Activated T-cell treated with anti-CD3 and anti-CD28 coated beads for 4 hours (primary cell): ENCODE data around the gene STAM.
A peak's percentile ranks its signal among the peaks of the same experiment; 100 is the strongest.
"Not testable (repeated sequence)": the region's sequence is repeated elsewhere in the genome, so short reads cannot be mapped to it uniquely, and the experiment has no call there.

Source experiments
- DNase-seq: peaks from one replicate; pipeline ENCODE4 v3.0.0-alpha.2; 2020

Gene STAM

GRCh38 chr10:17643755-17644484, at the start of gene STAM:
Gene STAM (plus strand): TSS chr10:17644151. CDS start chr10:17644340, 189 bp downstream.
- peak; percentile 85 for DNase-seq

DNA sequence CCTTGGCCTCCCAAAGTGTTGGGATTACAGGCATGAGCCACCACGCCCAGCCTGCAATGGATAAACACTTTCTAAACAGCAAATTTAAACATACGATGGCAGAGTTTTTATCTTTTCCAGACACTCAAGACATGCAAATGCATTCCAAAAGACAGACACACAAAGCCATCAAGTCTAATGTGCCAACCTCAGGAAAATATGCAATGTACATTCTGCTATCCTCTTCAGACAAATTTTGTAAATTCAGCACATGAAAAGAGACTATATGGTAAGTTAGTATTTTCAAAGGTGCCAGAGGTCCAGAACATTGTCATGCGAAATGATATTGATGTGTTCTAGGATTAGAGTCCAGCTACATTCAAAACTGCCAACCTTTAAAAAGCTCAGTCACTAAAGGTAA, 46.6 kb upstream of the STAM start:
- no peak for DNase-seq

- DNase-seq, result no peak
Observed at GRCh38 chr10:17599089-17599488, 44.9 kb upstream of the STAM start.

DNA sequence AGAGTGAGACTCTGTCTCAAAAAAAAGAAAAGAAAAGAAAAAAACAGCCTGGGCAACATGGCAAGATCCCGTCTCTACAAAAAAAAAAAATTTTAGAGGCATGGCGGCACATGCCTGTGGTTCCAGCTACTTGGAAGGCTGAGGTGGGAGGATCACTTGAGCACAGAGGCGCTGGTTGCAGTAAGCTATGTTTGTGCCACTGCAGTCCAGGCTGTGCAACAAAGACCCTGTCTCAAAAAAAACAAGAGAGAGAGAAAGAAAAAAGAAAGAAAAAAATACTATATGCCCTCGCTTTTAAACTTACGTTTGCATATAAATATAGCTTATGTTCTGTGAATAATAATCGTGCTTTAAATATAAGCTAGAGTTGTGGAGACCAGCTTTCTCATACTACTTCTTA, 38.0 kb upstream of the STAM start:
- DNase-seq, result no peak

DNA sequence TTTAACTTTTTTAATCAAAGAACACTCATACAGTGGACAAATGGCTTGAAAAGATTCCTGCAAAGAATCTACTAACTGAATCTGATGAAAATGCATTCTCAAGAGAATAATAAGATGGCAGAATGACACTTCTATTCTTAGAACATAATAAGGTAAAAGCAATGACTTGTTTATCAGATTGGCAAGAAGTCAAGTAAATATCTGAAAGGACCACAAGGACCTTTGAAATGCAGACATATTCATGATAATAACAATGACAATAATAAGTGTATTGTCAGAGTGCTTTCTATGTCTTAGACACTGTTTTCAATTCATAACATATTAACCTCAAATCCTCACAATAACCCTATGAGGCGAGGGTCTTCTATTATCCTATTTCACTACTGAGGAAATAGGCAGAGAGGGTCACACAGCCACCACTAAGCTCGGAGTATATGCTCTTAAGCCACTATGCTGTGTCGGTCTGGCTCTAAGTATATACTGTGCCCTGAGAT, 37.4 kb upstream of the STAM start:
- DNase-seq, result no peak

DNA sequence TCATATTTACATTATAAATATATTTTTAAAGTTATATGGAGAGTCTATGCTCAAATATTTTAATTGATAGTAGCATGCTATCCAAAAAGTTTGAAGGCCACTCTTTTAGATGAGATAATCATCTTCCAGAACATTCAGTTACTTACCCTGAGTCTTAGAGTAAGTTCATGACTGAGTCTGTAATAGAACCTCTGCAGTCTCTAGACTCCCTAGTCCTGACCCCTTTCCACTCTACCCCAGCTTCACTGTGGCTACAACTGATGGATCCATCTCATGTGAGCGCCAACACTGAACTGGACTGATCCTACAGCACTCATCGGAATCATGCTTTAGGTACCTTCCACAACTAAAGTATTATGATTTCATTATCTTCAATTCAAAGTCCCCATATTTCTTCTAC, 36.9 kb upstream of the STAM start:
- DNase-seq, result no peak

DNA sequence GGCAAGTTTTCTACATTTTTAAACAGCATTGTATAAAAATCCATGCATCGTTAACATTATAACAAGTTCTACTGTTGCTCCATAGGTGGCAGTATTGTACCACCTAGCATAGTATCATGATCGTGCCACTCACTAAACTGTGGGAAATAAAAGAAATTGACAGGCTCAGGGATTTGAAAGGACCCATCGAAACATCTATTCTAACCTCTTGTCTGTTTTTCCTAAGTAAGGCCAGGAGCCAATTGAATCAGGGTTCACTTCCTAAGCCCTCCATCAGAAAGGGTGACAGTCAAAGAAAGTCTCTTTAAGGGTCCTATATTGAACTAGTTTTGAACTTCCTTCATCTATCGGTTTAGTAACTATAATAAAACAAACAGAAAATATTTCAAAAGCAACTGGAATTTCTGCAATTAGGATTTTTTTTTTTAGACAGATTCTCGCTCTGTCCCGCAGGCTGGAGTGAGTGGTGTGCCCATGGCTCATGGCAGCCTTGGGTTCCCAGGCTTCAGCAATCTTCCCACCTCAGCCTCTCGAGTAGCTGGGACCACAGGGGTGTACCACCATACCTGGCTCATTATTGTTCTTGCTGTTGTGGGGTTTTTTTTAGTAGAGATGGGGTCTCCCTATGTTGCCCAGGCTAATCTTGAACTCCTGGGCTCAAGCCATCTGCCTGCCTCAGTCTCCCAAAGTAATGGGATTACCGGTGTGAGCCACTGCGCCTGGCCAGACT, 36.2 kb upstream of the STAM start:
- DNase-seq, result no peak

DNA sequence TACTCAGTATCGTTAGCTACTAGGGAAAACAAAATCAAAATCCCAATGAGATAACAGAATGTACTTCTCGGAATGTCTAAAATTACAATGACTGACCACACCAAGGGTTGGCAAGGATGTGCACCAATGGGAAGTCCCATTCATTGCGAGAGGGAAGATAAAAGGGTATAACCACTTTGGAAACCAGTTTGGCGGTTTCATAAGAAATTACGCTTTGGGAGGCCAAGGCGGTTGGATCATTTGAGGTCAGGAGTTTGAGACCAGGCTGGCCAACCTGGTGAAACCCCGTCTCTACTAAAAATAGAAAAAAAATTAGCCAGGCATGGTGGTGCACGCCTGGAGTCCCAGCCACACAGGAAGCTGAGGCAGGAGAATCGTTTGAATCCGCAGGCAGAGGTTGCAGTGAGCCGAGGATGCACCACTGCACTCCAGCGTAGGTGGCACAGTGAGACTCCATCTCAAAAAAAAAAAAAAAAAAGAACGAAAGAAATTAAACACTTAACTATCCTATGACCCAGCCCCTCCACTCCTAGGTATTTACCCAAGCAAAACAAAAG, 34.4 kb upstream of the STAM start:
- DNase-seq, result no peak

GRCh38 chr10:17616403-17617030, 27.4 kb upstream of the STAM start:
- DNase-seq, result no peak

DNA sequence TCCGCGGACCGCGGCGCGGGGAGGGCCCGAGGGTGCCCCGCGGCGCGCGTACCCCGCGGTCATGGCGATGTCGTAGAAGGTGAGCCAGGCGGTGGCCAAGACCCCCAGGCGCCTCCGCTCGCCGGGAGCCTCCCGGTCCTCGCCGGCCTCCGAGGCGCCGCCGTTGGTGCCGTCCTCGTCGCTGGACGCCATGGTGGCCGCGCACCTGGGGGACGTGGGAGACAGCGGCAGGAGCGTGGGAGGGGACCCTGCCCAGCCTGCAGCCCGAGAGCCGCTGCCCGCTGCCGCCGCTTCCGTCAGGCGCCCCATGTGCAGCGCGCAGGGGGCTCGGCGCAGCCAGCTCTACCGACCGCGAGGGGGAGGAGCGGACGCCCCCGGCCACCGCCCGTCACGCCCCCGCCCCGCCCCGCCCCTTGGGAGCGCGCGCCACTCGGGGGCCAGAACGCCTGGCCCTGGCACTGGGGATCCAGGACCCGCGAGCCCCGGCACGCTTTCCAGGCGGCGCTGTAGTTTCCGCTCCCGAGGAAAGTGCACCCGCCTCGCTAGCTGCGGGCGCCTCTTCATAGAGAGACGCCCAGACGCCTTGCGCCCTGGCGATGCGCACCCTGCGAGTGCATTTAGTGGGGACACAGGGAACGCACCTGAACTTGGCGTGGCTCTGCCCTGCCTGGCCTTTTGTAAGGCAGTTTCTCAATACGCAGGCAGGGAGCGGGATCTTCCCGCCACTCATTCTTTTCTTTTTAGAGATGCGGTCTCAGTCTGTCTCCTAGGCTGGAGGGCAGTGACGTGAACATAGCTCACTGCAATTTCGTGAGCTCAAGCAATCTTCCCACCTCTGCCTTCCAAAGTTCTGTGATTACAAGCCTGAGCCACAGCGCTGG, 26.7 kb upstream of the STAM start, which contains the start of gene HACD1:
Gene HACD1 (minus strand): TSS at position 344 of the 881 bp plus-strand sequence. CDS start 35 bp downstream, at position 309.
- peak; percentile 41 for DNase-seq

GRCh38 chr10:17622061-17622460, 21.9 kb upstream of the STAM start:
- no peak for DNase-seq

DNA sequence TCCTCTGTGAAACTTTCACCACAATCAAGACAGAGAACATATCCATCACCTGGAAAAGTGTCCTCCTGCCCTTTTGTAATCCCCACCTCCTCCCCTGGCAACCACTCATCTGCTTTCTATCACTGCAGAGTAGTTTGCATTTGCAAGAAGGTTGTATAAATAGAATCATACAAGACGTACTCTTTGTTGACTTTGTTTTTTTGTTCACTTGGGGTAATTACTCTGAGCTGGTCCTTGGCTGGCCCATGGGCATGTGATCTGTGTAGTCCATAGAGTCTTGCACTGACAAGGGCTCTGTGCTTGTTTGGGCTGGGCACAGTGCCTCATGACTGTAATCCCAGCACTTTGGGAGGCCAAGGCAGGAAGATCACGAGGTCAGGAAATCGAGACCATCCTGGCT, 19.0 kb upstream of the STAM start:
- DNase-seq, result no peak

- no peak for DNase-seq
Observed at GRCh38 chr10:17626656-17627055, 17.3 kb upstream of the STAM start.

- DNase-seq, result not testable (repeated sequence)
Observed at GRCh38 chr10:17632590-17632989, 11.4 kb upstream of the STAM start.

DNA sequence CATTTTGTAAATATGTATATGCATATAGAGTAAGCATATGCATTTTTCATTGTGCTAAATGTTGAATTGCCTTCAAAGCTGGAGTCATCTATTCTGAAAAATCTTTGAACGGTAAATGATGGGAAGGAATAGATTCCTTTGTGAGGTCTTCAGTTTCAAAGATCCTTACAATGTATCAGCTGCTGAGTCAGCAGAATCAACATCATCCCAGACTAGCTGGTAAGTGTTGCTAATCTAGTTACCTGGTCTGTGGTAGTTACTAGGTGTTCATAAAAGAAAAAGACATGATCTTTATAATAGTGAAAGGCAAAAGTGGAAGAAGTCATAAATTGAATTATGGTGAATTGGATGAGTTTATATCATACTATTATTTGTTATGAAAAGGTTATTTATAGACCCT, 10.6 kb upstream of the STAM start:
- no peak for DNase-seq

- DNase-seq, result no peak
Observed at GRCh38 chr10:17637869-17638268, 6.1 kb upstream of the STAM start.

- DNase-seq, result no peak
Observed at GRCh38 chr10:17640331-17640816, 3.6 kb upstream of the STAM start.

DNA sequence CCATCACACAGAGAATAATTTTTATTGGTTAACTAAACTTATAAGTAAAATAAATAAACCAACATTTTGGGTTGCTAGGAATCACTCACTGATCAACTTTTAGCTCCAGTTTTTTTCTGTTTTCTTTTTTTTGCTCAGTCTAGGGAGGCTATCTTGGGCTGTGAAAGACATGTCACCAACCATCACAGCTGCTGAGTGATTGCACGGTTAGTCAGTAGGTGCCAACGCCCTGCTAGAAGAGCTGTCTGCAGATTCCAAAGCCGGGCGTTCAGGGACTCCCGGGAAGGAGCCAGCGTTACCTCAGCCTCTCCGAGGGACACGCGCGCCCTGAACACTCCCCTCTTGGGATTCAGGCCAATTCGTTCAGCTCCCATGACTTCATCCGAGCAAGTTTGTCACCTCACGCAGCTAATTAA, 604 bp upstream of the STAM start:
- DNase-seq, result peak; percentile 2

GRCh38 chr10:17644485-17644943, 563 bp downstream of the STAM start:
- no peak for DNase-seq

DNA sequence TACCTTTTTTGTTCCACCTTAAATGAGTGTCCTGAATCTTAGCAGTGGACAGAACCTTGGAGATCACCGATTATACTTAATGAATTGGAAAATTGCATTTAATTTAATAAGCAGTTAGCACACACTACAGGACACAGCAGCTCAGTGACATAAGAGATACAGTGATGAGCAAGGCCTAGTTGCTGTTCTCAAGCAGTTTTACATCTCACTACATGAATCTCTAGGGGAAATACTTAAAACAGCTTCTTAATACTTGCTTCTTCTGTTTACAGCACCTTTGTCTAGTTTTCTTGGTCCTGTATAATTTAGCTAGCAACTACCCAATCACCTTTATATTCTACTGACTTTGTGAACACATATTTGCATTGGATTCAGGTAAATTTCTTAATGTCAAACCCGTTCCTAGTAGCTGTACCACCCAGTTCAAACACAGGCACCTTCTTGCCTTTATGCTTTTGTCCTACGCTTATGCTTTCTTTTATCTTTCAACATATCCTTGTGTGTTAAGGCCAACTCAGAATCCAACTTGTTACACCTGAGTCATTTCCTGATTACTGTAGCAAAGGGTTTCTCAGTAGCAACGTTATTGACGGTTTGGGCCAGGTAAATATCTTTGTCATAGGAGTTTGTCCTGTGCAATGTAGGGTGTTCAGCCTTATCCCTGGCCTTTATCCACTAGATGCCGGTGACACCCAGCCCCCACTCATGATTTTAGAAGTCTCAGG, 1.8 kb downstream of the STAM start:
- no peak for DNase-seq

GRCh38 chr10:17647326-17647725, 3.4 kb downstream of the STAM start:
- no peak for DNase-seq
